ENCODE measurements around the gene EIF4A2. TPM values are rescaled to one million over a fixed set of nuclear protein-coding genes. Genes with fewer than 3 reads are reported as not detected.
A peak's percentile ranks its signal among the peaks of the same experiment; 100 is the strongest.

The EIF4A2 gene
- total and polyA plus RNA-seq, 10 of the 15 experiments (the other 5 are each of a cell fraction or from before 2014, with no cell fraction given): 154 to 680 (median 259) TPM

DNA sequence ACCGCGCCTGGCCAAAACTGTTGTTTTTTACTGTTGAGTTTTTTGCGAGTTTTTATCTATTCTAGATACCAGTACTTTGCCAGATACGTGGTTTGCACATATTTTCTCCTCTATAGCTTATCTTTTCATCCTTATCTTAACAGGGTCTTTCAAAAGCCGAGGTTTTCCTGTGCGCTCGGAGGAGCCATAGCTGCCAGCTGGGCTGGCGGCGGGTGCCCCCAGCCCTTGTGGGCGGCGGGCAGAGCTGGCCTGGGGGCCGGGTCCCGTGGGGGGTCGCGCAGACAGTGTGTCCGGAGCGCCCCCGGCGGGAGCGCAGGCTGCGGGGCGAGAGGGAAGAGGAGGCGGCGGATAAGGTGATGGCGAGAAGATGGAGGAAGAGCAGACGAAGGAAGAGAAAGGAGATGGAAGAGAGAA, 11.1 kb upstream of the EIF4A2 start:
- BruUV-seq (replicated peaks): no TSS peak
- peak overlapping the region; percentile 51 for H2AFZ ChIP-seq (ENCODE audit: control insufficient read depth, low read depth, low read length)

DNA sequence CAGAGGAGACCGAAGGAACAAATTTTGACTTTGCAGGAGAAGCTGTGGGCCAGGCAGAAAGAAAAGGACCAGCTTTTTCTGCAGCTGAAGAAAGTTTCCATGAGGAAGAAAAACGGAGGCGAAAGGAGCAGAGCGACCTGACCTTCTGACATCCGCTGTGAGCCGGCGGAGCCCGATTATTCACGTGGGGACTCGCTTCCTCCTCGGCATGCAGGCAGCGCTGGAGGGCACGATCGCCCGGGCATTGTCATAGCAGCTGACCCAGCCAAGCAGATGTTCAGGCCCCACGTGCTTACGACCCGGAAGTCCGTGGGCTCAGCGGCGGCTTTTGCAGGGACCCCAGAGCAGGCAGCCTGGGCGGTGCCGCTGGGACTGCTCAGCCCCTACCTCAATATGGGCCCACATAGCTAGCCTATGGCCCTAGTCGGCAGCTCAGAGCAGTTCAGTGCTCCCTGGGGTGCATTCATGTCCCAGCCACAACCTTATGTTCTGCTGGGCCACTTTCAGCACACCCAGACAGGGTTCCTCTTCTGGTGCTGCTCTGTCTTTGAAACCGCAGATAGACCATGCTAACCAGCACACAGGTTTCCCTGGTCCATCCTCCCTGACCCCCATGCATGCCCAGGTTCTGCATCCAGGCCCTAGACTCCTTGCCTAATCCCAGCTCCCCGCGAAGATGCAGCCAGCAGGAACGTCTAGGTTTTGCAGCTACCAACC, 10.5 kb upstream of the EIF4A2 start:
- POLR2A ChIA-PET: interaction anchor here (0.6 to 1.5 kb wide), 3 partner anchors 9 to 554 kb away, joined by 4 to 6 read pairs (median 4); partner anchors contain the start of gene EIF4A2
- TF ChIP-seq POLR2AphosphoS5 (IDR thresholded peaks at IDR 0.05; ENCODE audit: low read length) (0 out of 2 replicates have a peak, but pooled peaks have one; percentile 45), PAX5 (IDR thresholded peaks at IDR 0.05; ENCODE audit: borderline replicate concordance, low read depth, low read length) (no peak), CBFB (IDR thresholded peaks at IDR 0.05; ENCODE audit: low read depth) (no peak), NR2F1 (conservative IDR thresholded peaks at IDR 0.05) (peak; percentile 37; the same call in 1 of the 2 replicates), POLR2A (IDR thresholded peaks at IDR 0.05; ENCODE audit: low read depth, low read length) (peak; percentile 30; the same call in 1 of the 2 replicates), IKZF1 (conservative IDR thresholded peaks at IDR 0.05) (0 out of 2 replicates have a peak, but pooled peaks have one; percentile 26), CREM (IDR thresholded peaks at IDR 0.05; ENCODE audit: low read depth) (no peak), SRF (IDR thresholded peaks at IDR 0.05; ENCODE audit: low read depth in 2 of 2, low read length in 2 of 2) (no peak), EP300 (IDR thresholded peaks at IDR 0.05; ENCODE audit: borderline replicate concordance in 1 of 2, control insufficient read depth in 1 of 2, low read depth in 2 of 2, low read length in 2 of 2) (no peak), NBN (IDR thresholded peaks at IDR 0.05) (0 out of 2 replicates have a peak, but pooled peaks have one; percentile 16), IKZF2 (IDR thresholded peaks at IDR 0.05) (peak in 1 of 2 experiments; percentile 13; a peak in 1 of 4 replicates), BHLHE40 (IDR thresholded peaks at IDR 0.05; ENCODE audit: borderline replicate concordance in 1 of 2, low read depth in 2 of 2, low read length in 1 of 2) (peak; percentile 72 to 84), SUZ12 (IDR thresholded peaks at IDR 0.05; ENCODE audit: unreplicated experiment) (no peak), SPI1 (IDR thresholded peaks at IDR 0.05; ENCODE audit: borderline replicate concordance, insufficient read depth, low read depth, low read length) (peak; percentile 35; the same call in 1 of the 2 replicates), PML (IDR thresholded peaks at IDR 0.05; ENCODE audit: low read length) (no peak)

More for the DNA sequence above, 11.1 kb upstream of the EIF4A2 start:
- Histone ChIP-seq H3K9me3 (replicated peaks; ENCODE audit: control insufficient read depth, insufficient read depth, low read length) (no peaks in the 10 kb centered on the region), H3K79me2 (ENCODE audit: control insufficient read depth, insufficient read depth, low read length) (no peaks in the 10 kb centered on the region), H4K20me1 (ENCODE audit: control insufficient read depth, insufficient read depth) (no peaks in the 10 kb centered on the region), H3K4me3 (peak overlapping the region; percentile 67), H3K9ac (ENCODE audit: control insufficient read depth, insufficient read depth, low read length) (peak overlapping the region; percentile 29; the same call in 1 of the 2 replicates), H3K4me2 (ENCODE audit: control insufficient read depth, insufficient read depth) (peak overlapping the region; percentile 62), H3K27ac (ENCODE audit: control insufficient read depth, insufficient read depth) (no peak overlapping the region), H3K27me3 (replicated peaks in 1 of 2; ENCODE audit: control insufficient read depth in 2 of 2, insufficient read depth in 2 of 2, low read length in 1 of 2) (no peaks in the 10 kb centered on the region), H3K4me1 (ENCODE audit: control insufficient read depth, insufficient read depth, low read length) (peaks cover 5% of the 10 kb centered on the region; the same call in 1 of the 2 replicates), H3K36me3 (ENCODE audit: control insufficient read depth in 2 of 2, insufficient read depth in 2 of 2, low read length in 1 of 2) (no peaks in the 10 kb centered on the region)
- ChIA-PET POLR2A (interaction anchor here (0.6 to 1.3 kb wide), 2 partner anchors 10 to 554 kb away, joined by 4 to 6 read pairs; no protein-coding TSS in a partner anchor), RAD21 (ENCODE audit: unreplicated experiment) (no interaction called here), CTCF (interaction anchor here (0.6 to 2.1 kb wide), 6 partner anchors 10 to 367 kb away, joined by 3 to 12 read pairs (median 4); partner anchors contain the start of genes EIF4A2 and RPL39L), SMC1A (ENCODE audit: uncharacterized antibody, unreplicated experiment) (interaction anchor here (1.2 kb wide), 2 partner anchors 11 to 13 kb away, joined by 3 read pairs; partner anchors contain the start of gene EIF4A2)
- FAIRE-seq (no peak), ATAC-seq (peak; percentile 37), DNase-seq (ENCODE audit: low read depth, low spot score) (no peak)
- intact Hi-C loops (cut with micrococcal nuclease; ENCODE audit: unreplicated experiment) (no loop called here), in situ Hi-C loops (cut with MboI) (no loop called here)
- no peak for TF ChIP-seq JUND (IDR thresholded peaks at IDR 0.05; ENCODE audit: low read depth, low read length)
- TF ChIP-seq PAX5 (IDR thresholded peaks at IDR 0.05; ENCODE audit: borderline replicate concordance, low read depth, low read length): no peak
- TF ChIP-seq ASH2L (IDR thresholded peaks at IDR 0.05; ENCODE audit: borderline replicate concordance, low read depth): no peak
- no peak for TF ChIP-seq CBFB (IDR thresholded peaks at IDR 0.05; ENCODE audit: low read depth)
- TF ChIP-seq HCFC1 (IDR thresholded peaks at IDR 0.05; ENCODE audit: low read length): no peak
- TF ChIP-seq SUPT20H (IDR thresholded peaks at IDR 0.05; ENCODE audit: borderline replicate concordance, control insufficient read depth, low read depth, low read length): no peak
- TF ChIP-seq ZZZ3 (IDR thresholded peaks at IDR 0.05; ENCODE audit: control insufficient read depth, insufficient read length, low read depth): no peak
- 8% methylated on average over 25 of the region's 26 CpGs for WGBS (ENCODE audit: insufficient coverage, insufficient replicate concordance, low lambda C conversion rate, missing lambda C conversion rate)

More for the DNA sequence above, 10.5 kb upstream of the EIF4A2 start:
- Histone ChIP-seq H3K79me2 (ENCODE audit: control insufficient read depth, insufficient read depth, low read length) (no peaks in the 10 kb centered on the region), H3K9me3 (replicated peaks; ENCODE audit: control insufficient read depth, insufficient read depth, low read length) (no peaks in the 10 kb centered on the region), H3K4me1 (ENCODE audit: control insufficient read depth, insufficient read depth, low read length) (peaks cover 5% of the 10 kb centered on the region; the same call in 1 of the 2 replicates), H4K20me1 (ENCODE audit: control insufficient read depth, insufficient read depth) (no peaks in the 10 kb centered on the region), H3K27ac (ENCODE audit: control insufficient read depth, insufficient read depth) (no peak overlapping the region), H3K4me2 (ENCODE audit: control insufficient read depth, insufficient read depth) (peak overlapping the region; percentile 62), H3K4me3 (peak overlapping the region; percentile 67), H3K27me3 (replicated peaks in 1 of 2; ENCODE audit: control insufficient read depth in 2 of 2, insufficient read depth in 2 of 2, low read length in 1 of 2) (no peaks in the 10 kb centered on the region), H2AFZ (ENCODE audit: control insufficient read depth, low read depth, low read length) (peak overlapping the region; percentile 51), H3K36me3 (ENCODE audit: control insufficient read depth in 2 of 2, insufficient read depth in 2 of 2, low read length in 1 of 2) (no peaks in the 10 kb centered on the region), H3K9ac (ENCODE audit: control insufficient read depth, insufficient read depth, low read length) (peak overlapping the region; percentile 39)
- ChIA-PET CTCF (interaction anchor here (0.6 to 2.1 kb wide), 6 partner anchors 10 to 366 kb away, joined by 3 to 12 read pairs (median 4); partner anchors contain the start of genes EIF4A2 and RPL39L), RAD21 (ENCODE audit: unreplicated experiment) (no interaction called here), SMC1A (ENCODE audit: uncharacterized antibody, unreplicated experiment) (interaction anchor here (1.2 kb wide), 2 partner anchors 11 to 13 kb away, joined by 3 read pairs; partner anchors contain the start of gene EIF4A2)
- BruUV-seq (replicated peaks): no TSS peak
- WGBS (ENCODE audit: insufficient coverage, insufficient replicate concordance, low lambda C conversion rate, missing lambda C conversion rate): 11% methylated on average over 28 of the region's 28 CpGs
- ATAC-seq (peak; percentile 96), FAIRE-seq (peak; percentile 27), DNase-seq (ENCODE audit: low read depth, low spot score) (no peak)
- intact Hi-C loops (cut with micrococcal nuclease; ENCODE audit: unreplicated experiment): no loop called here
- in situ Hi-C loops (cut with MboI): no loop called here

Data from GM12878 (cell line).